ENCODE data around the gene TMEM86A.

TMEM86A gene

GRCh38 chr11:18727479-18728236 is 29.1 kb downstream of the TMEM86A start:
- DNase-seq: peak; percentile 17

DNA sequence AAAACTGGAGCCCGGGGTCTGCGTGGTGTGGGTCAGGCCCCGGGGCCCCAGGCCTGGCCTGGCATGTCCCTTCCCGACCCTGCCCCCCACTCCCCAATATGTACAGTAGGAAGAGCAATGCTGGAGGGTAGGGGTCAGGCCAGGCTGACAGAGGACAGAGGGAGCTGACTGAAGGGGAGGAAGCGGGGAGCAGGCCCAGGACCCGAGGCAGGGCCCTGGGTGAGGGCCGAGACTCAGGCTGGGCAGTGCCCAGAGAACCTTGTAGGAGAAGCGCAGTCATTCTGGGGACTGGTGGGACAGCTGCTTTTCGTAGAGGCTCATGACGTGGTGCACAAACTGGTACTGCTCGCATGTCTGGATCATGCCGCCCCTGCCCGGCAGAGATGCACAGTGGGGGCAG is 30.1 kb downstream of the TMEM86A start:
- no peak for DNase-seq

GRCh38 chr11:18729426-18729825 is 30.8 kb downstream of the TMEM86A start:
- no peak for DNase-seq

- no peak for DNase-seq
Observed at GRCh38 chr11:18730020-18730419, 31.4 kb downstream of the TMEM86A start.

GRCh38 chr11:18731441-18731840 is 32.9 kb downstream of the TMEM86A start:
- DNase-seq: no peak

DNA sequence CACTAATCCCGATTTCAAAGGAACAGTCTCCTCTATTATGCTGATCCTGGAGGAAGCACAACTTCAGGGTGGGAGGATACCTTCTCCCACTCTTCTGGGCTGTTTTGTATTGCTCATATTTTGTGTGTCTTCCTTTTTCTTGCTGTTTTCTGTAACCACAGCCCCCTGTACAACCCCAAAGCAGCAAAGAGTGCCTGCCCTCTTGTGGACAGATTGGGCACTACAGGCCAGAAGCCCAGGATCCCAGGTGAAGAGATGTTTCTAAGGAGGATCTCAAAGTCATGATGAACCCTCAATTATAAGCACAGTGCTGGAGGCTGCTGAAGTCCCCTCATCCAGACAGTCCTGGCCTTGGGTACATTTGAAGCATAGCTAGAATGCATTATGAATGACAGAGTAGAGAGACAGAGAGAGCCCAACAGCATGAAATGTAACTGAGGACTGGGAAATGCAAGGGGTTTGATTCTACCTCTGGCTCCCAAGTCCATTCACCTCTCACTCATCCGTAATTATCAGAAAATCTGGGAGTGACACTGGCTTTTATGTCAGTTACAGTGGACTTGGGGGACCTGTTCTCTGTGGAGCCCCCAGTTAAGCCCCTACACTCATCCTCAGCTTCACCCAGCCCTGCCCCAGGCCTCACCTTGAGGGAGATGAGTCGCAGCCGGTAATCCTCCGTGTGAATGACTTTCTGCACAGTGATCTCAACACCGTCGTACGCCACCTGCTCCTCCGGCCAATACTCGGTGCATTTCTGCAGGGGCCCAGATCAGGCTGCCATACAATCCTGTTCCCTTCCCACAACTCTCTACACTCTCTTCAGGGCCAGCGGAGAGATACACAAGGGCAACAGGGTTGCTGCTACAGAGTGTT is 33.6 kb downstream of the TMEM86A start:
- DNase-seq: peak; percentile 24

- no peak for DNase-seq
Observed at GRCh38 chr11:18733202-18733601, 34.6 kb downstream of the TMEM86A start.

DNA sequence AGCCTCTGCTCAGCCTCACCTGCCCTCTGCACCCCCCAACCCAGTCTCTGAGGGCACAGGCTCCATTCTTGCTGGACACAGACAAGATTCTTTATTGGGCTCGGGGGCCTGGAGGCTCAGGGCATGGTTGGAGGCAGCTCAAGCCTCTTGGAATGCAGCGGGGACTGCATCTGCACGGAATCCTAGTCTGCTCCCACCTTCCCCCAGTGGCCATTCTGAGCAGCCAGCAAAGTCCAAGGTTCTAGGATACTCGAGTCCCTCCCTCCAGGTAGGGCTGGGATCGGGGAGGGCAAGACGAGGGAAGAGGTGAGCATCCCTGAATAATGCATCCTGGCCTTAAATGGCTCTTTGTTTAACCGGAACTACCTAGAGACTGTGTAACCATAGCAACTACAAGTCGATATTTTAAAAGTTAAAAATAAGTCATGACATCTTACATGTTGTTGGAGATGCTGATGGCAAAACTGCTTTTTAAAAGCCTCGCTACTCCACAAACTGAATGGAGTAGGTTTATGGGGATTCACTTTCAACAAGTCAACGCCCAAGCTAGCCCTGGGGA is 38.1 kb downstream of the TMEM86A start:
- DNase-seq: no peak

GRCh38 chr11:18737642-18738041 is 39.1 kb downstream of the TMEM86A start:
- no peak for DNase-seq

GRCh38 chr11:18739685-18740084 is 41.1 kb downstream of the TMEM86A start:
- DNase-seq: no peak

DNA sequence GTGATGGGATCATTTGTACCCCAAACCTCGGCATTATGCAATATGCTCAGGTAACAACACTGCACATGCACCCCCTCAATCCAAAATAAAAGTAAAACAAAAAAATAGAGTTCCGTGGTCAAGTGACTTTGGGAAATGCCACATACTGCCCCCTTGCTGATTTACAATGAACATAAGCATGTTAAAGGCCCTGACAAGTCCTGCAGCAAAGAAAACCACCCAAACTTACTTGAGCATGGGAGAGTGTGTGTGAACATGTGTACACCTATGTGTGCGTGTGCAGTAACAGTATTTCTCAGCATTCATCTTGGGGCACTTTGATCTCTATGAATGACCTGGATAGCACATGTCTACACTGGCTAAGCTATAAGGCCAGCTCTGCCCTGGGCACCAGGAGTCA is 43.2 kb downstream of the TMEM86A start:
- no peak for DNase-seq

GRCh38 chr11:18743365-18743764 is 44.8 kb downstream of the TMEM86A start:
- no peak for DNase-seq

GRCh38 chr11:18743900-18744514 is 45.4 kb downstream of the TMEM86A start:
- no peak for DNase-seq

GRCh38 chr11:18745251-18745650 is 46.7 kb downstream of the TMEM86A start:
- no peak for DNase-seq

- DNase-seq: no peak
Observed at GRCh38 chr11:18748766-18749365, 50.3 kb downstream of the TMEM86A start.

DNA sequence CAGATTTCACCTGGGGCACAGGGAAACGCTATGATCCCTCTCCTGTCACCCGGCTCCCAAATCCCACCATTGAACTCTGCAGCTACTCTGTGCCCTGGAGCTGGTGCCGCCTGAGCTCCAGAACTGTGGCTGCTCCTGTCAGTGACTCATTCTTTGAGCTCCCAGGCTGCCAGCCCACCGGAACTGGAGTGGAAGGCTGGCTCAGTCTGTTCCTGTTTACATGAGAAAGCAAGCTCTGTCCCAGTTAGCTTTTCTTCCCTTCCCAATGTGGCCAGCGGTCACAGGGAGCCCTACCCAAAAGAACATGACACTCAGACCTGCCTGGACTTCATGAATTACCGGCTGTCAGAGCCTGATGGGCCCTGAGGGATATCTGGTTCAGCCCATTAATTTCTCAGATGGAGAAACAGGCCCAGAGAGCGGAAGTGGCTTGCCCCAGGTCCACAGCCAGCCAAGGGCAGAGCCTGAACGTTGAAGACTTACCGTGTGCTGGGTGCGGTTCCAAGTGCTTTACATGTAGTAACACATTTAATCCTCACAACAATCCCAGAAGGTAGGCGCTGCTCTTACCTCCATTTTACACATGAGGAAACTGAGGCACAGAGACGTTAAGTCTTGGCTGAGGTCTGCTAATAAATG is 51.2 kb downstream of the TMEM86A start:
- DNase-seq: no peak

DNA sequence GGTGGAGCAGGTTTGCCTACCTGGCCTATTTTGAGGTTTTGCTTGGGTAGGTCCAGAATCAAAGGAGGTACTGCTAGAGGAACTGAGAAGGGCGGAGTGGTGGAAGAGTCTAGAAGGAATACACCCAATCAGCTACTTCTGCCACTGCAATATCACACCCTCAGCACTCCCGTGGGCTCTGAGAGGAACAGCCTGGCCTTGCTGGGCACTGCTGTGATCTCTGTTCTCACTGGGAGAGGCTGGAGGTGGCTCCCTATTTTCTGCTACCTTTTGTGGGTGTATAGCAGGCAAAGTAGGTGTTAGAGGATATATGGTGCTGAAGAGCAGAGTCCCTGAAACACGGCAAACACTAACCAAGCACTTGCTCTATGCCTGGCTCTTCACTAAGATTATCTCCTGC is 52.4 kb downstream of the TMEM86A start:
- no peak for DNase-seq

- no peak for DNase-seq
Observed at GRCh38 chr11:18752502-18752901, 53.9 kb downstream of the TMEM86A start.

DNA sequence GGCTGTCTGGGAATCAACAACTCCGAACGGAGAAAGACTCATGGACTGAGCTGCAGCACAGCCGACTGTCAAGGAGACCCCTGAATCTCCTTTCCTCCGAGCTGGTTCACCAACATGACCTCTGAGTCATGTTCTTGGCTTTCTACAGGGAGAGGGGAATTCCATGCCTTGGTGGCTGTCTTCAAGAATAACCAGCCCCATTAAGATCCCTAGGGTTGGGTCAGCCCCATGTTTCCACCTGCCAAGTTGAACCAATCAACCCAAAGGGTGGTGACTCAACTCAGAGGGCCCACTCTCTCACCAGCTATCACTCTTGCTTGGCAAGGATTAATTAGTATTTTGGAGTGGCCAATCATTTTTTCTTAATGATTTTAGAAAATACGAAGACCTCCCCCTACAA is 55.7 kb downstream of the TMEM86A start:
- no peak for DNase-seq

Data from NCI-H526 treated with DMSO at 0.1 percent for 48 hours (cell line).